Activated T-cell treated with anti-CD3 and anti-CD28 coated beads, Interleukin-2, amount 50 U/mL, for 72 hours (primary cell): ENCODE data around the gene MINPP1. TPM values are rescaled to one million over a fixed set of nuclear protein-coding genes. Genes with fewer than 3 reads are reported as not detected.
"Not testable (repeated sequence)": the region's sequence is repeated elsewhere in the genome, so short reads cannot be mapped to it uniquely, and the experiment has no call there.

ENCODE experiments used
- ATAC-seq, 2 donors: fragments of 150-1000 bp; cut with Tn5 transposase; replicated peaks in 1 of 2; 2 replicates each; pipeline ENCODE4 v1.10.0; 2021; ENCODE audit warnings: moderate library complexity in 2 of 2, mild to moderate bottlenecking in 1 of 2
- DNase-seq, 2 donors: peaks; one replicate each; pipeline ENCODE4 v3.0.0; 2021 to 2022; ENCODE audit warnings: mixed read lengths in 1 of 2
- H3K27ac Mint-ChIP-seq: one replicate; pipeline ENCODE4 v1.8.0; 2022; ENCODE audit warnings: mild to moderate bottlenecking, moderate library complexity, mixed read lengths
- H3K27me3 Mint-ChIP-seq: one replicate; pipeline ENCODE4 v1.8.0; 2022; ENCODE audit warnings: low read depth, mixed read lengths
- H3K36me3 Mint-ChIP-seq, 2 donors: one replicate each; pipeline ENCODE4 v1.8.0; 2022; ENCODE audit warnings: mixed read lengths in 2 of 2, mild to moderate bottlenecking in 1 of 2; ENCODE audit not compliant: insufficient read depth in 2 of 2
- H3K4me1 Mint-ChIP-seq: one replicate; pipeline ENCODE4 v1.8.0; 2022; ENCODE audit warnings: low read depth, mixed read lengths
- H3K4me3 Mint-ChIP-seq, 2 donors: one replicate each; pipeline ENCODE4 v1.8.0; 2022; ENCODE audit warnings: mild to moderate bottlenecking in 2 of 2, mixed read lengths in 2 of 2, moderate library complexity in 2 of 2
- H3K9me3 Mint-ChIP-seq, 2 donors: one replicate each; pipeline ENCODE4 v1.8.0; 2022; ENCODE audit warnings: mixed read lengths in 2 of 2
- total RNA-seq, 2 donors: library from RNA; stranded (reverse); gene quantifications; one replicate each; pipeline ENCODE4 v1.2.3, GENCODE V29; 2022

MINPP1 gene
- total RNA-seq = 10 to 100 TPM; 10.5 to 12.4 TPM

DNA sequence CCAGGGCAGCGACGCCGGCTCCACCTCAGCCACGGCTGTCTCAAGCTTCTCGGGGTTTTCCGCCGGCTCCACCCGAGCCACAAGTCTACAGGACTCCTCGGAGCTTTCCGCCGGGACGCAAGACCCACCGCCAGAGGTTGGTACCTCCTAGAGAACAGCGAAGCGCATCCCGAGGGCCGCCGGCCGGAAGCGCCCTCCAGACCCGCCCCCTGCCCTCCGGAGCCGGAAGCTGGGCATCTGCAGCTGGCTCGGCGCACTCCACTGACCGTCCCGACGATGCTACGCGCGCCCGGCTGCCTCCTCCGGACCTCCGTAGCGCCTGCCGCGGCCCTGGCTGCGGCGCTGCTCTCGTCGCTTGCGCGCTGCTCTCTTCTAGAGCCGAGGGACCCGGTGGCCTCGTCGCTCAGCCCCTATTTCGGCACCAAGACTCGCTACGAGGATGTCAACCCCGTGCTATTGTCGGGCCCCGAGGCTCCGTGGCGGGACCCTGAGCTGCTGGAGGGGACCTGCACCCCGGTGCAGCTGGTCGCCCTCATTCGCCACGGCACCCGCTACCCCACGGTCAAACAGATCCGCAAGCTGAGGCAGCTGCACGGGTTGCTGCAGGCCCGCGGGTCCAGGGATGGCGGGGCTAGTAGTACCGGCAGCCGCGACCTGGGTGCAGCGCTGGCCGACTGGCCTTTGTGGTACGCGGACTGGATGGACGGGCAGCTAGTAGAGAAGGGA lies at the start of gene MINPP1:
TSS of gene MINPP1 (plus strand) at position 254 of the 726 bp plus-strand sequence. CDS start at position 277, 23 bp downstream.
- Mint-ChIP-seq H3K27ac (peak within 1 kb of the TSS; percentile 87), H3K27me3 (peaks cover 7% of the 10 kb centered on the region), H3K9me3 (no peaks in the 10 kb centered on the region), H3K36me3 (no peaks in the 10 kb centered on the region), H3K4me1 (peaks cover 40% of the 10 kb centered on the region), H3K4me3 (peak within 1 kb of the TSS; percentile 94 to 95)
- peak; percentile 89 for ATAC-seq
- DNase-seq = peak; percentile 87 to 91

GRCh38 chr10:87456586-87457220 lies 48.0 kb upstream of the MINPP1 start:
- H3K27me3 Mint-ChIP-seq, H3K4me3 Mint-ChIP-seq, H3K4me1 Mint-ChIP-seq, H3K9me3 Mint-ChIP-seq, DNase-seq, H3K27ac Mint-ChIP-seq, H3K36me3 Mint-ChIP-seq: not testable (repeated sequence)
- ATAC-seq = peak; percentile 45 to 51

DNA sequence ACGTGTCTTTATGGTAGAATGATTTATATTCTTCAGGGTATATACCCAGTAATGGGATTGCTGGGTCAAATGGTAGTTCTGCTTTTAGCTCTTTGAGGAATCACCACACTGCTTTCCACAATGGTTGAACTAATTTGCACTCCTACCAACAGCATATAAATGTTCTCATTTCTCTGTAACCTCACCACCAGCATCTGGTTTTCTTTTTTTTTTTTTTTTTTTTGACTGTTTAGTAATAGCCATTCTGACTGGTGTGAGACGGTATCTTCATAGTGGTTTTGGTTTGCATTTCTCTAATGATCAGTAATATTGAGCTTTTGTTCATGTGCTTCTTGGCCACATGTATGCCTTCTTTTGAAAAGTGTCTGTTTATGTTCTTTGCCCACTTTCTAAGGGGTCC lies 42.9 kb upstream of the MINPP1 start:
- H3K27ac Mint-ChIP-seq, H3K4me1 Mint-ChIP-seq, H3K4me3 Mint-ChIP-seq, ATAC-seq, H3K9me3 Mint-ChIP-seq, H3K36me3 Mint-ChIP-seq, DNase-seq, H3K27me3 Mint-ChIP-seq: not testable (repeated sequence)

DNA sequence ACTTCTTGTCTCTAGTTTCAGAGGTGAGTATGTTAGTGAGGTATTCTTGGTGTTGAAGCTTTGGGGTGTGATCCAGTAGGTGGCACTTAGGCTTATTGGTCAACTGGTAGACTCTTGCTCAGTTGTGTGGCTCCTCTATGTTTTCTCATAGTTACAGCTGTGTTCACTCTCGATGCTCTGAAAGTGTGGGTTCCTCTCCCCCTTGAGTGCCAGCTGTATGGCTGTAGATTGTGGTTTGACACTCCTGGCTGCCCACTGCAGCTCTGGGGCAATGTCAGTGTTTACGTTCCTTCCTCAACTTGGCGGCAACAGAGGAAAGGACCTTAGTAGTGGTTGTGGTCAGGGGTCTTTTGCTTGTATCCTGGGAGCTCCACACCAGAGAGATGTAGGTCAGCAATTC lies 37.8 kb upstream of the MINPP1 start:
- not testable (repeated sequence) for H3K27me3 Mint-ChIP-seq, H3K27ac Mint-ChIP-seq, ATAC-seq, H3K36me3 Mint-ChIP-seq, H3K4me3 Mint-ChIP-seq, DNase-seq, H3K9me3 Mint-ChIP-seq, H3K4me1 Mint-ChIP-seq

DNA sequence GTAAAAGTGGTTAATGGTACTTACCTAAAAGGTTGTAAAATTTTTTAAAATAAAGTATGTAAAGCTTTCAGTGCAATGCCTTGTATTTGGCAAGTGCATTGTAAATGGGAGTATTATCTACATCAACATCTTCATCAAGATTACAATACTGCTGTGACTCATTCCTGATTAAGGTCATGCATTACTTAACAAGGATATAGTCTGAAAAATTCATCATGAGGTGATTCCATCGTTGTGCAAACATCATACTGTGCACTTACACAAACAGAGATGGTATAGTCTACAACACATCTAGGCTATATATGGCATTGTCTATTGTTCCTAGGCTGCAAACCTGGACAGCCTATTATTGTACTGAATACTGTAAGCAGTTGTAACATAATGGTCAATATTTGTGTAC lies 16.0 kb upstream of the MINPP1 start:
- not testable (repeated sequence) for DNase-seq, H3K4me1 Mint-ChIP-seq, H3K36me3 Mint-ChIP-seq, H3K27ac Mint-ChIP-seq, H3K4me3 Mint-ChIP-seq, ATAC-seq, H3K27me3 Mint-ChIP-seq, H3K9me3 Mint-ChIP-seq

GRCh38 chr10:87490285-87490684 lies 14.4 kb upstream of the MINPP1 start:
- not testable (repeated sequence) for H3K4me1 Mint-ChIP-seq, H3K27me3 Mint-ChIP-seq, H3K4me3 Mint-ChIP-seq, H3K9me3 Mint-ChIP-seq, H3K36me3 Mint-ChIP-seq, H3K27ac Mint-ChIP-seq, ATAC-seq, DNase-seq

DNA sequence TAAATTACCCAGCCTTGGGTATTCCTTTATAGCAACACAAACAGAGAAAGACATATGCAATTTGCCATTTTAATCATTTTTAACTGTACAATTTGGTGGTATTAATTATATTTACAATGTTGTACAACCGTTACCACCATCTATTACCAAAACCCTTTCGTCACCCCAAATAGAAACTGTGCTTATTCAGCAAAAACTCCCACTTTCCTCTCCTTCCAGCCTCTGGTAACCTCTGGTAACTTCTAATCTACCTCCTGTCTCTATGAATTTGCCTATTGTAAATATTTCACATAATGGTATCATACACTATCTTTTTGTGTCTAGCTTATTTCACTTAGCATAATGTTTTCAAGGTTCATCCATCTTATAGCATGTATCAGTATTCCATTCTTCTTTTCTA lies 12.2 kb upstream of the MINPP1 start:
- not testable (repeated sequence) for H3K27me3 Mint-ChIP-seq, H3K4me1 Mint-ChIP-seq, DNase-seq, H3K36me3 Mint-ChIP-seq, ATAC-seq, H3K9me3 Mint-ChIP-seq, H3K4me3 Mint-ChIP-seq
- peak overlapping the region; percentile 18 for H3K27ac Mint-ChIP-seq

DNA sequence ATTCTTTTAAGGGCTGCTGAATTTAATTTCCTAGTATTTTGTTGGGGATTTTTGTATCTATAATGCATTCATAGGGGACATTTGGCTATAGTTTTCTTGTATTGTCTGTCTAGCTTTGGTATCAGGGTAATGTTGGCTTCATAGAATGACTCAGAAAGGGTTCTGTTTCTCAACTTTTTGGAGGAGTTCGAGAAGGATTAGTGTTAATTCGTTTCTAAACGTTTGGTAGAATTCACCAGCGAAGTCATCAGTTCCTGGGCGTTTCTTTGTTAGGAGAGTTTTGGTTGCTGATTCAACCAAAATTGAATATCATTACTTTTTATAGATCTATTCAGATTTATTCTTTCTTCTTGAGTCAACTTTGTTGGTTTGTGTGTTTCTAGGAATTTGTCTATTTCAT lies 9.2 kb upstream of the MINPP1 start:
- not testable (repeated sequence) for ATAC-seq, DNase-seq, H3K27me3 Mint-ChIP-seq, H3K4me1 Mint-ChIP-seq, H3K4me3 Mint-ChIP-seq, H3K9me3 Mint-ChIP-seq, H3K36me3 Mint-ChIP-seq, H3K27ac Mint-ChIP-seq

GRCh38 chr10:87497386-87497785 lies 7.3 kb upstream of the MINPP1 start:
- not testable (repeated sequence) for H3K27ac Mint-ChIP-seq, H3K4me3 Mint-ChIP-seq, DNase-seq, H3K36me3 Mint-ChIP-seq, H3K4me1 Mint-ChIP-seq, H3K9me3 Mint-ChIP-seq, ATAC-seq
- peaks cover 16% of the 10 kb centered on the region for H3K27me3 Mint-ChIP-seq

DNA sequence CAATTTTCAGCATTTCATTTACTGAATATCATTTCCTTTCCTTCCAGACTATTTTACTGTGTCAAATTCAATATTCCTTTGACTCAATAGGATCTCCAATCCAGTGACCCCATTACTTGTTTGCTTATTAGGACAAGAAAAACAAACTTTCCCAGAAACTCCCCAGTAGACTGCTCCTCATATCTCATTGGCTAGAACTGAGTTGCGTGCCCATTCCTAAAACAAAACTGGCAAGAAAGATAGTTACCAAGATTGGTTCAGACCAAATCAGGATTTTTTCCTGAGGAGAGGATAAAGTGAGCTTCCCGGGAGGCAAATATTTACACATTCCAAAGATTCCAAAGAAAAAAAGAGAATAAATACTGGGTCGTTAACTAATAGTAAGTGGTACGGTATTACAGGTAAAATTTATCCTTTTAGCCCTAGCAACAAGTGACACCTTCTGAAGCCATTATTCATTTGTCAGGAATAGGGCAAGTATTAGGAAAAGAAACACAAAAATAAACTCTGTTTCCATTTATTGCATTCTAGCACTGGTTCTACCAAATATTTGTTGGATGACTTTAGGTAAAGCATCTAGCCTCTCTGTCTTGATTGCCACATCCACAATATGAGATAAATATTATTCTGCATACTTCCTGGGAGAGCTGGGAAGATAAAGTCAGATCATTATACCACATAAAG lies 6.4 kb upstream of the MINPP1 start:
- not testable (repeated sequence) for DNase-seq, H3K4me3 Mint-ChIP-seq, H3K36me3 Mint-ChIP-seq, H3K9me3 Mint-ChIP-seq, H3K27ac Mint-ChIP-seq, H3K4me1 Mint-ChIP-seq, ATAC-seq
- peaks cover 16% of the 10 kb centered on the region for H3K27me3 Mint-ChIP-seq

DNA sequence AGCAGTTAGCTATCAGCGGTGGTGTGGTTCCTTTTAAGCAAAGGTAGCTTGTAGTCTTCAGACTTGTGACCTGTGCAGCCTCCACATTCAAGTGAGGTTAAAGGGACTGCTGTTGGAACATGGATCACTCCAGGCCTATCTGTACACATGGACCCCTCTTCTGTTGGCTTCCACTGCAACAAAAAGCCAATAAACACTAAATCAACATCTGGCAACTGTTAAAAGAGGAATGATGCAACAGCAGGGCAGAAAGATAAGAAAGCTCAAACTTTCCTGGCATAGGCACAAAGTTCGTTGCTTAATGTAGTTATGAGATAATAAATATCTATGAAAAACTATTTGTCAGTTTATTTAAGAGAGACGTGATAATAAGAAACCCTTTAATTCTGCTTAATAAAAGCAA lies 4.0 kb upstream of the MINPP1 start:
- no peak for DNase-seq
- Mint-ChIP-seq H3K9me3 (no peaks in the 10 kb centered on the region), H3K27me3 (peaks cover 16% of the 10 kb centered on the region), H3K36me3 (no peaks in the 10 kb centered on the region), H3K27ac (no peak overlapping the region), H3K4me3 (no peak overlapping the region), H3K4me1 (peaks cover 18% of the 10 kb centered on the region)
- no peak for ATAC-seq

- DNase-seq = no peak
- Mint-ChIP-seq H3K4me3 (peak overlapping the region; percentile 94 to 95), H3K36me3 (no peaks in the 10 kb centered on the region), H3K27ac (peak overlapping the region; percentile 54), H3K9me3 (no peaks in the 10 kb centered on the region), H3K27me3 (peaks cover 7% of the 10 kb centered on the region), H3K4me1 (peaks cover 40% of the 10 kb centered on the region)
- no peak for ATAC-seq
Measured at GRCh38 chr10:87503401-87503800, 1.3 kb upstream of the MINPP1 start.

DNA sequence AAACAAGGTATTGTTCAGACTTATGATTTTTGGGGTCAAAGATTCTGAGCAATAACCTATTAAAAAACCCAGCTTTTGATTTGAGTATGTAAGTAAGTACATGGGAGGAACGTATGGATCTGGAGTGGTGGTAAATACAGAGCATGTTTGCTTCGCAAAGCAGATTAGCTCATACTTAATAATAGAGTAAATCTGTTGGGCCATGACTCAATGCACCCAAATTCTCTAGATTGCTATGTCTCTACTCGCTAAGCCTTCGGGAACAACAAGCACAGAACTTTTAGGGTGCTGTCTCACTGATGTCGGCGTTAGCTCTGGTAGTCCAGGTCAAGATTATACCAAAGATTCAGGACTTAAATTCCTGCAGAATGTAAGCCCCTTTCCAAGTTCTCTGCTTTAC lies 807 bp upstream of the MINPP1 start:
- Mint-ChIP-seq H3K27ac (peak overlapping the region; percentile 87), H3K36me3 (no peaks in the 10 kb centered on the region), H3K4me1 (peaks cover 40% of the 10 kb centered on the region), H3K27me3 (peaks cover 7% of the 10 kb centered on the region), H3K4me3 (peak overlapping the region; percentile 94 to 95), H3K9me3 (no peaks in the 10 kb centered on the region)
- no peak for DNase-seq
- ATAC-seq = no peak
